Stimulated activated CD4-positive, alpha-beta T cell treated with anti-CD3 and anti-CD28 coated beads, TNF-alpha, amount 100 ng/mL, for 48 hours (primary cell): Measurements from ENCODE around the gene STK33.

ENCODE experiments used
- DNase-seq, 3 donors: peaks; one replicate each; pipeline ENCODE4 v3.0.0-alpha.2; 2020; ENCODE audit warnings: low read depth in 3 of 3

STK33 gene

GRCh38 chr11:8426076-8426475, 168.0 kb downstream of the STK33 start:
- DNase-seq = no peak

- DNase-seq = no peak
Observed at GRCh38 chr11:8415195-8415594, 178.8 kb downstream of the STK33 start.

DNA sequence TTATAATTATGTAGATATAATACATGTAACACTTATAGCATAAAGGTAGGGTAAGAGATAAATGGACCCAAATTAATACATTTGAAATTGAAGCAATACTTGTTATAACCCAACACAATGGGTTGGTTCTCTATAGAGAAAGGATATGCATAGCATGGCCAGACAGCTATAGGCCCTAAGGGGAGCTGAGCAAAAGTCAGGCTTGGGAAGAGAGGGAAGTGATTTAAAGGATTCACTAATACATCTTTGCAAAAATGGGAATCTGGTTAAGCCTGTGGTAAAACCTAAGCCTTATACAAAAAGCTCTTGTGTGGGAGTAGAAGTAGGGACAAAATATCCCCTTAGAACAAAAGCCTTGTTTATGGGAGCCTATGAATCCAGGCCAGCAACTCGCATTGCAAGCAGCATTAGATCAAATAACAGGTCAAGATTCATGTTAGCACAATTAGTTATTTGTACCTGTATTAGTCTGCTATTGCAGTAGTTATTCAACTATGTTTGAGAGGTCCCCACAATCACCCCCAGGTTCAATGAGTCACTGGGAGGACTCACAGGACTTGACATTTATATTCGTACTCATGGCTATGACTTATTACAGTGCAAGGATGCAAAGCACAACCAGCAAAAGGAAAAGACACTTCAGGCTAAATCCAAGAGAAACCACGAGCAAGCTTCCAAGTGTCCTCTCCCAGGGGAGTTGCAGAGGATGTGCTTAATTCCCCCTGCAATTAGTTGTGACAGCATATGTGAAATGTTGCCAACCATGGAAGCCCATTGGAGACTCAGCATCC, 185.7 kb downstream of the STK33 start:
- DNase-seq = no peak

- no peak for DNase-seq
Observed at GRCh38 chr11:8403310-8403709, 190.7 kb downstream of the STK33 start.

DNA sequence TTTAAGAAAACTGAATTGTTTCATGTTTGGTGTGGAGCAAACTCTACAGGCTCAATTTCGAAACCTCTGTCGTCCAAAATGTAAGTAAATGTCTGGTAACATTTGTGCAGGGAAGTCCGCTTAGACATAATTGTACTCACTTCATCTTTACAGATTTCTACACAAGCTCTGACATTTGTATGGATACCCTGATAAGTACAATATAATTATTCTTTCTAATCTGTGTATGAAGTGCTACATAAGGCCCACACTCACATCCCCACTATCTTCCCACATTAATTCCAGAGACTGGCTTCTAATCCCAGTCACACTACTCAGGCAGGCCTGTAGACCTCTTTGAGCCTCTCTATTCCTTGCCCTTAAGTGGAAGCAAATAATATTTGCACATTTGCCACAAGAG, 201.1 kb downstream of the STK33 start:
- no peak for DNase-seq

- no peak for DNase-seq
Observed at GRCh38 chr11:8392166-8392565, 201.9 kb downstream of the STK33 start.

DNA sequence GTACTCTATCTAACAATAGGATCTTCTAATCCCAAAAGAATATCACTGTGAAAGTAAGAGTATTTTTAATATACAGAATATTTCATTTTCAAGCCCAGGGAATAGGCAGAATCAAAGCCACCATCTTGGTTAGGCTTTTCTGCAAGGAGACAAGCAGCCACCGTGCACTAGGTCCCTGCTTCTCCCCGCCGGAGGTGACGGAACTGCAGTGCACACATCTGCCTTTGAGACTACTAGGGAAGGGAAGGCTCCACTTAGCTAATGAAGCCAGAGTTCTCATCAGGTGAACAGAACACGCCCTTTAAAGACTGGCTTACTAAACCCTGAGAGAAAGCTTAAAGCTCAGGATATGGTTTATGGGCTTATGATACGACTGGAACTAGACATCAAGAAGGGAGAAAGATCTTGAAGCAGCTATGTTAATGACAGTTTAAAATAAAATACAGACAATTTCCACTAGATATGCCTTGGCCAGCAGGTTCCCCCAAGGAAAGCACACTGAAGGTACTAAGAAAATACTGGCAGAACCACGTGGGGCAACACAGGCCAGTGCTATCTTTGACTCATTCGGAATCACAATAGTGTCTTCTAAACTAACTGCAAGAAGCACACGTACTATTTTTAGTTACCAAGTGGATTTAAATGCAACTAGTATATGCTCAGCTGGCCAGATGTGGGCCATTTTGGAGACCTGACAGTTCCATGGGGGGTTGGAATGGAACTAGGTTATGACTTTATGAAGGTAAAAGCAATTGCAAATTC, 203.0 kb downstream of the STK33 start:
- DNase-seq = no peak

GRCh38 chr11:8389029-8389996, 204.7 kb downstream of the STK33 start:
- no peak for DNase-seq

DNA sequence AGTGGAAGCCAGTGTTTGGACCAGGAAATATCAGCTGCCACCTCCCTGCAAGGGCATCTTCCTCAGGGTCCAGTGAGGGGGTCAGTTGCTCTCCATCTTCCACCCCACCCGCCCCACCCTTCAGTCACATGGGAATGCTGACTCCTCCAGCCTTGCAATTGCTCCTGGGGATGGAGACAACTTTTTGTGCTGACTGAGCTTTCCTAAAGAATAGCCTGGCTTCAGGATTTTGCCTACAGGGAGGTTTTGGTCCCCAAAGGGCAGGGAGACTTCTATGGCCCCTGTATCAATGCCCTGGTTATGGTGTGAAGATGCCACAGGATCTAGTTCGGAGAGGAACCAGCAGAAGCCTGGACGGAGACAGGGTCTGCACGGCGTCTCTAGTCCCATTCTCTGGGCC, 206.3 kb downstream of the STK33 start:
- no peak for DNase-seq

- no peak for DNase-seq
Observed at GRCh38 chr11:8387141-8387540, 206.9 kb downstream of the STK33 start.

DNA sequence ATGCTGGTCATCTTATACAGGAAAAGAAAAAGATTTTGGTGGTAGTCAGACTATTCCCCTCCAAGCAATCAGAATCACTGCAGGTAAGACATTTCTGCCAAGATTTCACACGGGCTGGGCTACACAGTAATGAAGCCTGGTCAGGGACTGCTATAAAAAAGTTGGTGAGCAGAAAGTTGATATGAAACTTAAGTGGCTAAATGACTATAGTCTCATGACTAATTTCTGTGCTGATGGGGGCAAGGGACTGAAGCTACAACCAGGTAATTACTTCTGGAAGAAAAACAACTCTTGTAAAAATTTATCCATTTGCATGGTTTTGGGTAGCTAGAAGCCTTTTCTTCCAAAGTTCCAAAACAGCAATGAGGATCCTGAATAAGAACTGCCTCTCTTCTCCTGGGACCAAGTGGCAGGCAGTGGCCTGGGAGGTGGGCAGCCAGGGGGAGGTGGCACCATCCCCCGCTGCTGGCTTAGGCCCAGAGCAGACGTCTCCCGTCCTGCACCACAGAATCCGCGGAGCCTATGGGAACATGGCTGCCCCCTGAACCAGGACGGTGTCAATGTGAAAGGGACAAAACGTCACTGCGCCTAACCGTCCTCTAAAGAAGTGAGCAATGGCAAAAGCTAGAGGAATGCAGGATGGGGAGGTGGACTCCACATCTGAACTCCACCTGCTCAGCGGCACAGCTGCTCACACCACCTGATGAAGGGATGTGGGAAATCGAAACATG, 207.7 kb downstream of the STK33 start:
- DNase-seq = no peak

DNA sequence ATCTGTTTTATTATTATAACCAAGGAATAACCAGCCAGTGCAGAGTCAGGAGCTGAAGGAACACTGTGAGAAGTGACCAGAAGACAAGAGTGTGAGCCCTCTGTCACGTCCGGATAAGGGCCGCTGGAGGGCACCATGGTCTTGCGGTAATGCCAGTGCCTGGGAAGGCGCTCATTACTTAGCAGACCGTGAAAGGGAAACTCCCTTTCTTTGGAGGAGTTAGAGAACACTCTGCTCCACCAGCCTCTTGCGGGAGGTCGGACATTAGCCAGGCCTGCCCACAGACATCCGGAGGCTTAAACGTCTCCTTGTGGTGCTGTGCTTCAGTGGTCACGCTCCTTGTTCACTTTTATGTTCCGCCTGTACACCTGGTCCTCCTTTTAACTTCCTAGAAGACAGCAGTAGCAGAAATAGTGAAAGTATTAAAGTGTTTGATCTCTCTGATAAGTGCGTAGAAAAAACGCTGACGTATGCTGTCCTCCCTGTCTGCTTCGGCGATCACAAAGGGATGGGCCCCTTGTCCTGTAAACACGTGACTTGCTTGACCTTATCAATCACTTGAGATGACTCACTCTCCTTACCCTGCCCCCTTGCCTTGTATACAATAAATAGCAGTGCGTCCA, 209.7 kb downstream of the STK33 start:
- DNase-seq = no peak

GRCh38 chr11:8383627-8384026, 210.4 kb downstream of the STK33 start:
- no peak for DNase-seq

DNA sequence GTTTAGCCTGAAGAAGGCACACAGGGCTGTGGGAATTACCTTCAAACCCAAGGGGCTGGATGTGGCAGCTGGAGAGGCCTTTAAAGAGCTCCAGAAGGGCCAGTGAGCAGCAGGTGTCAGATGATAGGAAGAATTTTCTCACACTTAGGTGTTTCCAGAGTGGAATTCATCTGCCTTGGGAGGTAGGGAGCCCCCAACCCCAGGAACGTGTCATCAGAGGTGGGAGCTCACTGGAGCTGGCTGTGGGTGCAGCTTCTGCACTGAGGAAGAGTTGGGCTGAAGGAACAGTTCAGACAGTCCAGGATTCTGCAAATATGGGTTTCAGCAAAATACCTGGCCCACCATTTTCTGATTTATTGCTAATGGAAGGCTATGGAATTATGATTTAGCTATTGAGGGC, 210.8 kb downstream of the STK33 start:
- no peak for DNase-seq

- DNase-seq = no peak
Observed at GRCh38 chr11:8382436-8383053, 211.5 kb downstream of the STK33 start.

- DNase-seq = no peak
Observed at GRCh38 chr11:8381871-8382396, 212.1 kb downstream of the STK33 start.

- no peak for DNase-seq
Observed at GRCh38 chr11:8381343-8381742, 212.7 kb downstream of the STK33 start.

- DNase-seq = no peak
Observed at GRCh38 chr11:8375932-8376331, 218.1 kb downstream of the STK33 start.

GRCh38 chr11:8375460-8375859, 218.6 kb downstream of the STK33 start:
- no peak for DNase-seq

GRCh38 chr11:8374716-8375115, 219.3 kb downstream of the STK33 start:
- DNase-seq = no peak
